ENCODE data around the gene FXYD6. TPM values are rescaled to one million over a fixed set of nuclear protein-coding genes. Genes with fewer than 3 reads are reported as not detected.

FXYD6 gene
- total and polyA plus RNA-seq, 4 donors = 4.7 to 22.5 (median 12.3) TPM

DNA sequence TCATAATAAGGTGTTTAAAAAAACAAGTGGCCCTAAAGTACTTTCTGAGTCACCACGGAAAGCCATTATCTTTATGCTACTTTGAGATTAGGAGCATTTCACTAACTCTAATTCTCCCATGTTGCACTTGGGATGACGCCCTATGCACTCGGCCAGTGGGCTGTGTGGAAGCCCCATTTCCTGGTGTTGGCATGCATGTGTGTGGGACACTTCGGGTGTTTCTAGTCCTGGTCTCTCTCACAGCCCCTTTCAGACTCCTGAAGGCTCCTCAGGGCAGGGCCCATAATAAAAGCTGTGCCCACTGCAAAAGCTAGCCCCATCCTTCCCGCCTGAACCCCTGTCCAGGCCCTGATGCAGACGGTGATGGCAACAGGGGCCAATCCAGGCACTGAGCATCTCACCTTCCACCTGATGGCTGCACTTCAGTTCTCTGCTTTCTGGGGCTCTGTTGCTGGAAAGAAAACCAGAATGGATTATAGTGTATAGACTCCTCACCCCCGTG, 37.0 kb downstream of the FXYD6 start:
- Histone ChIP-seq H3K36me3 (ENCODE audit: control insufficient read depth in 4 of 4, insufficient read depth in 3 of 4, low read depth in 1 of 4, low read length in 3 of 4) (no peaks in the 10 kb centered on the region), H3K27ac (ENCODE audit: low read depth in 1 of 2, low read length in 2 of 2) (no peak overlapping the region)
- 75% methylated on average over 7 of the region's 7 CpGs for WGBS

GRCh38 chr11:117838901-117839300, 37.6 kb downstream of the FXYD6 start:
- 77% methylated on average over 8 of the region's 8 CpGs for WGBS
- Histone ChIP-seq H3K9ac (ENCODE audit: low read depth in 1 of 2, low read length in 2 of 2) (no peak overlapping the region), H3K4me3 (ENCODE audit: low read depth in 1 of 3, low read length in 3 of 3) (no peak overlapping the region), H3K27me3 (ENCODE audit: control insufficient read depth in 4 of 4, insufficient read depth in 4 of 4, low read length in 3 of 4) (no peaks in the 10 kb centered on the region), H3K4me1 (ENCODE audit: control insufficient read depth in 4 of 4, insufficient read depth in 4 of 4, low read length in 3 of 4) (no peaks in the 10 kb centered on the region), H3K9me3 (ENCODE audit: control insufficient read depth in 4 of 4, low read length in 3 of 4) (no peaks in the 10 kb centered on the region), H3K36me3 (ENCODE audit: control insufficient read depth in 4 of 4, insufficient read depth in 3 of 4, low read depth in 1 of 4, low read length in 3 of 4) (no peaks in the 10 kb centered on the region), H3K27ac (ENCODE audit: low read depth in 1 of 2, low read length in 2 of 2) (no peak overlapping the region)
- DNase-seq (ENCODE audit: low spot score) = no peak
- TF ChIP-seq TAF1 (conservative IDR thresholded peaks at IDR 0.05) = no peak
- no peak for TF ChIP-seq GABPA (IDR thresholded peaks at IDR 0.05 in 1 of 2, conservative IDR thresholded peaks at IDR 0.05 in 1 of 2)
- TF ChIP-seq EGR1 (IDR thresholded peaks at IDR 0.05; ENCODE audit: low read depth in 2 of 2) = no peak
- no peak for TF ChIP-seq NR2F2 (IDR thresholded peaks at IDR 0.05)
- TF ChIP-seq HNF4G (IDR thresholded peaks at IDR 0.05) = no peak
- no peak for TF ChIP-seq REST (IDR thresholded peaks at IDR 0.05)
- TF ChIP-seq YY1 (IDR thresholded peaks at IDR 0.05) = no peak
- TF ChIP-seq RXRA (IDR thresholded peaks at IDR 0.05) = no peak
- TF ChIP-seq, protein P1, sequence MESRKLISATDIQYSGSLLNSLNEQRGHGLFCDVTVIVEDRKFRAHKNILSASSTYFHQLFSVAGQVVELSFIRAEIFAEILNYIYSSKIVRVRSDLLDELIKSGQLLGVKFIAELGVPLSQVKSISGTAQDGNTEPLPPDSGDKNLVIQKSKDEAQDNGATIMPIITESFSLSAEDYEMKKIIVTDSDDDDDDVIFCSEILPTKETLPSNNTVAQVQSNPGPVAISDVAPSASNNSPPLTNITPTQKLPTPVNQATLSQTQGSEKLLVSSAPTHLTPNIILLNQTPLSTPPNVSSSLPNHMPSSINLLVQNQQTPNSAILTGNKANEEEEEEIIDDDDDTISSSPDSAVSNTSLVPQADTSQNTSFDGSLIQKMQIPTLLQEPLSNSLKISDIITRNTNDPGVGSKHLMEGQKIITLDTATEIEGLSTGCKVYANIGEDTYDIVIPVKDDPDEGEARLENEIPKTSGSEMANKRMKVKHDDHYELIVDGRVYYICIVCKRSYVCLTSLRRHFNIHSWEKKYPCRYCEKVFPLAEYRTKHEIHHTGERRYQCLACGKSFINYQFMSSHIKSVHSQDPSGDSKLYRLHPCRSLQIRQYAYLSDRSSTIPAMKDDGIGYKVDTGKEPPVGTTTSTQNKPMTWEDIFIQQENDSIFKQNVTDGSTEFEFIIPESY (IDR thresholded peaks at IDR 0.05) = no peak
- TF ChIP-seq, protein P2, sequence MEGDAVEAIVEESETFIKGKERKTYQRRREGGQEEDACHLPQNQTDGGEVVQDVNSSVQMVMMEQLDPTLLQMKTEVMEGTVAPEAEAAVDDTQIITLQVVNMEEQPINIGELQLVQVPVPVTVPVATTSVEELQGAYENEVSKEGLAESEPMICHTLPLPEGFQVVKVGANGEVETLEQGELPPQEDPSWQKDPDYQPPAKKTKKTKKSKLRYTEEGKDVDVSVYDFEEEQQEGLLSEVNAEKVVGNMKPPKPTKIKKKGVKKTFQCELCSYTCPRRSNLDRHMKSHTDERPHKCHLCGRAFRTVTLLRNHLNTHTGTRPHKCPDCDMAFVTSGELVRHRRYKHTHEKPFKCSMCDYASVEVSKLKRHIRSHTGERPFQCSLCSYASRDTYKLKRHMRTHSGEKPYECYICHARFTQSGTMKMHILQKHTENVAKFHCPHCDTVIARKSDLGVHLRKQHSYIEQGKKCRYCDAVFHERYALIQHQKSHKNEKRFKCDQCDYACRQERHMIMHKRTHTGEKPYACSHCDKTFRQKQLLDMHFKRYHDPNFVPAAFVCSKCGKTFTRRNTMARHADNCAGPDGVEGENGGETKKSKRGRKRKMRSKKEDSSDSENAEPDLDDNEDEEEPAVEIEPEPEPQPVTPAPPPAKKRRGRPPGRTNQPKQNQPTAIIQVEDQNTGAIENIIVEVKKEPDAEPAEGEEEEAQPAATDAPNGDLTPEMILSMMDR (IDR thresholded peaks at IDR 0.05; ENCODE audit: low read depth, low read length, missing input control) = no peak
- TF ChIP-seq JUND (IDR thresholded peaks at IDR 0.05) = no peak
- TF ChIP-seq, protein P3, sequence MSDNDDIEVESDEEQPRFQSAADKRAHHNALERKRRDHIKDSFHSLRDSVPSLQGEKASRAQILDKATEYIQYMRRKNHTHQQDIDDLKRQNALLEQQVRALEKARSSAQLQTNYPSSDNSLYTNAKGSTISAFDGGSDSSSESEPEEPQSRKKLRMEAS (IDR thresholded peaks at IDR 0.05) = no peak
- no peak for TF ChIP-seq SP1 (IDR thresholded peaks at IDR 0.05)
- no peak for TF ChIP-seq HNF4A (conservative IDR thresholded peaks at IDR 0.05)
- TF ChIP-seq FOXA2 (IDR thresholded peaks at IDR 0.05) = no peak
- no peak for TF ChIP-seq RAD21 (IDR thresholded peaks at IDR 0.05)

More for the DNA sequence above, 37.0 kb downstream of the FXYD6 start:
- H3K4me1 ChIP-seq (ENCODE audit: control insufficient read depth in 4 of 4, insufficient read depth in 4 of 4, low read length in 3 of 4) = no peaks in the 10 kb centered on the region
- no peaks in the 10 kb centered on the region for H3K27me3 ChIP-seq (ENCODE audit: control insufficient read depth in 4 of 4, insufficient read depth in 4 of 4, low read length in 3 of 4)
- H3K9ac ChIP-seq (ENCODE audit: low read depth in 1 of 2, low read length in 2 of 2) = no peak overlapping the region
- no peak for DNase-seq (ENCODE audit: low spot score)
- TF ChIP-seq EGR1 (IDR thresholded peaks at IDR 0.05; ENCODE audit: low read depth in 2 of 2) (no peak), JUND (IDR thresholded peaks at IDR 0.05) (no peak)
- H3K9me3 ChIP-seq (ENCODE audit: control insufficient read depth in 4 of 4, low read length in 3 of 4) = no peaks in the 10 kb centered on the region
- no peak overlapping the region for H3K4me3 ChIP-seq (ENCODE audit: low read depth in 1 of 3, low read length in 3 of 3)
